Measurements from ENCODE around the gene DHX9. TPM values are rescaled to one million over a fixed set of nuclear protein-coding genes. Genes with fewer than 3 reads are reported as not detected.

The DHX9 gene
- total and polyA plus RNA-seq, 10 of the 15 experiments (the other 5 are each of a cell fraction or from before 2014, with no cell fraction given): 90.7 to 234 (median 217) TPM

- TF ChIP-seq CEBPZ (IDR thresholded peaks at IDR 0.05; ENCODE audit: low read depth, low read length): no peak
- TF ChIP-seq ZSCAN29 (IDR thresholded peaks at IDR 0.05): no peak
- TF ChIP-seq MEF2A (IDR thresholded peaks at IDR 0.05; ENCODE audit: insufficient read depth, low read depth, low read length): no peak
- no peak for TF ChIP-seq JUND (IDR thresholded peaks at IDR 0.05; ENCODE audit: low read depth, low read length)
- TF ChIP-seq USF2 (IDR thresholded peaks at IDR 0.05; ENCODE audit: borderline replicate concordance, low read depth, low read length): no peak; the same call in 1 of the 2 replicates
- TF ChIP-seq IKZF1 (conservative IDR thresholded peaks at IDR 0.05): peak; percentile 44; the same call in 1 of the 2 replicates
- TF ChIP-seq NR2C1 (IDR thresholded peaks at IDR 0.05): no peak
- no peak for TF ChIP-seq SMAD5 (IDR thresholded peaks at IDR 0.05; ENCODE audit: low read depth)
- TF ChIP-seq, protein P1, sequence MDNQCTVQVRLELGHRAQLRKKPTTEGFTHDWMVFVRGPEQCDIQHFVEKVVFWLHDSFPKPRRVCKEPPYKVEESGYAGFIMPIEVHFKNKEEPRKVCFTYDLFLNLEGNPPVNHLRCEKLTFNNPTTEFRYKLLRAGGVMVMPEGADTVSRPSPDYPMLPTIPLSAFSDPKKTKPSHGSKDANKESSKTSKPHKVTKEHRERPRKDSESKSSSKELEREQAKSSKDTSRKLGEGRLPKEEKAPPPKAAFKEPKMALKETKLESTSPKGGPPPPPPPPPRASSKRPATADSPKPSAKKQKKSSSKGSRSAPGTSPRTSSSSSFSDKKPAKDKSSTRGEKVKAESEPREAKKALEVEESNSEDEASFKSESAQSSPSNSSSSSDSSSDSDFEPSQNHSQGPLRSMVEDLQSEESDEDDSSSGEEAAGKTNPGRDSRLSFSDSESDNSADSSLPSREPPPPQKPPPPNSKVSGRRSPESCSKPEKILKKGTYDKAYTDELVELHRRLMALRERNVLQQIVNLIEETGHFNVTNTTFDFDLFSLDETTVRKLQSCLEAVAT (IDR thresholded peaks at IDR 0.05): no peak
- TF ChIP-seq BHLHE40 (IDR thresholded peaks at IDR 0.05; ENCODE audit: borderline replicate concordance in 1 of 2, low read depth in 2 of 2, low read length in 1 of 2): peak; percentile 84 to 90
- TF ChIP-seq SPI1 (IDR thresholded peaks at IDR 0.05; ENCODE audit: borderline replicate concordance, insufficient read depth, low read depth, low read length): peak; percentile 80
- TF ChIP-seq ETV6 (conservative IDR thresholded peaks at IDR 0.05 in 1 of 2, IDR thresholded peaks at IDR 0.05 in 1 of 2; ENCODE audit: borderline replicate concordance in 1 of 2, low read depth in 1 of 2): no peak
- no peak for TF ChIP-seq TBL1XR1 (IDR thresholded peaks at IDR 0.05; ENCODE audit: low read depth, low read length)
- no peak for TF ChIP-seq YBX1 (IDR thresholded peaks at IDR 0.05)
- no peak for TF ChIP-seq NRF1 (conservative IDR thresholded peaks at IDR 0.05; ENCODE audit: low read depth, low read length)
- TF ChIP-seq ZNF207 (IDR thresholded peaks at IDR 0.05; ENCODE audit: borderline replicate concordance): no peak
- no peak for TF ChIP-seq ZNF217 (IDR thresholded peaks at IDR 0.05)
- TF ChIP-seq JUNB (IDR thresholded peaks at IDR 0.05): no peak
Observed at GRCh38 chr1:182829285-182829932, 9.7 kb upstream of the DHX9 start (continued).
